ENCODE data around the gene THADA.

DNA sequence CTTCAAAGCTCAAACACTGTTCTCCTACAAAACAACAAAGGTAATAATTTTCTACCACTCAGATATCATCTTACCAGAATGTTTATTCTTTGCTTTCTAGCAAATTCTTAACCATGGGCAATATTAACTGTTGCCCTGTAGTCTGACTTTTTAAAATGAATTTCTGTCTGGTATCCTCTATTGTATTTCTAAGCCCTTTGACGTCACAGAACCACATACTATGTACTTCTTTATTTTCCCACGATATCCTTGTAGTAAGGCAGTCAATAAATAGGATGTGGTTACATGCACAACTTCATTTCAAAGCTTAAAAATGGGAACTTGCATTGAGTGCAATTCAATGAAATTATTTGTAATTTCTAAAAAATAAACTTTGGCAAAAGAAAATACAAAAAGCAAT lies 58.7 kb downstream of the THADA start:
- TF ChIP-seq, protein P1, sequence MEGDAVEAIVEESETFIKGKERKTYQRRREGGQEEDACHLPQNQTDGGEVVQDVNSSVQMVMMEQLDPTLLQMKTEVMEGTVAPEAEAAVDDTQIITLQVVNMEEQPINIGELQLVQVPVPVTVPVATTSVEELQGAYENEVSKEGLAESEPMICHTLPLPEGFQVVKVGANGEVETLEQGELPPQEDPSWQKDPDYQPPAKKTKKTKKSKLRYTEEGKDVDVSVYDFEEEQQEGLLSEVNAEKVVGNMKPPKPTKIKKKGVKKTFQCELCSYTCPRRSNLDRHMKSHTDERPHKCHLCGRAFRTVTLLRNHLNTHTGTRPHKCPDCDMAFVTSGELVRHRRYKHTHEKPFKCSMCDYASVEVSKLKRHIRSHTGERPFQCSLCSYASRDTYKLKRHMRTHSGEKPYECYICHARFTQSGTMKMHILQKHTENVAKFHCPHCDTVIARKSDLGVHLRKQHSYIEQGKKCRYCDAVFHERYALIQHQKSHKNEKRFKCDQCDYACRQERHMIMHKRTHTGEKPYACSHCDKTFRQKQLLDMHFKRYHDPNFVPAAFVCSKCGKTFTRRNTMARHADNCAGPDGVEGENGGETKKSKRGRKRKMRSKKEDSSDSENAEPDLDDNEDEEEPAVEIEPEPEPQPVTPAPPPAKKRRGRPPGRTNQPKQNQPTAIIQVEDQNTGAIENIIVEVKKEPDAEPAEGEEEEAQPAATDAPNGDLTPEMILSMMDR (tag by site-specific recombination; IDR thresholded peaks at IDR 0.05), result no peak
- no peak for TF ChIP-seq BCL11A (tag by site-specific recombination; IDR thresholded peaks at IDR 0.05; ENCODE audit: low read depth)
- no peak for TF ChIP-seq ZNF561 (tag by site-specific recombination; IDR thresholded peaks at IDR 0.05; ENCODE audit: borderline replicate concordance)
- TF ChIP-seq, protein P2, sequence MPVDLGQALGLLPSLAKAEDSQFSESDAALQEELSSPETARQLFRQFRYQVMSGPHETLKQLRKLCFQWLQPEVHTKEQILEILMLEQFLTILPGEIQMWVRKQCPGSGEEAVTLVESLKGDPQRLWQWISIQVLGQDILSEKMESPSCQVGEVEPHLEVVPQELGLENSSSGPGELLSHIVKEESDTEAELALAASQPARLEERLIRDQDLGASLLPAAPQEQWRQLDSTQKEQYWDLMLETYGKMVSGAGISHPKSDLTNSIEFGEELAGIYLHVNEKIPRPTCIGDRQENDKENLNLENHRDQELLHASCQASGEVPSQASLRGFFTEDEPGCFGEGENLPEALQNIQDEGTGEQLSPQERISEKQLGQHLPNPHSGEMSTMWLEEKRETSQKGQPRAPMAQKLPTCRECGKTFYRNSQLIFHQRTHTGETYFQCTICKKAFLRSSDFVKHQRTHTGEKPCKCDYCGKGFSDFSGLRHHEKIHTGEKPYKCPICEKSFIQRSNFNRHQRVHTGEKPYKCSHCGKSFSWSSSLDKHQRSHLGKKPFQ (tag by site-specific recombination; IDR thresholded peaks at IDR 0.05), result no peak
- TF ChIP-seq RBAK (tag by site-specific recombination; IDR thresholded peaks at IDR 0.05), result no peak
- no peak for TF ChIP-seq WT1 (tag by site-specific recombination; IDR thresholded peaks at IDR 0.05)
- no peak for TF ChIP-seq TCF7L2 (IDR thresholded peaks at IDR 0.05; ENCODE audit: borderline replicate concordance, low read depth, low read length)
- TF ChIP-seq, protein P3, sequence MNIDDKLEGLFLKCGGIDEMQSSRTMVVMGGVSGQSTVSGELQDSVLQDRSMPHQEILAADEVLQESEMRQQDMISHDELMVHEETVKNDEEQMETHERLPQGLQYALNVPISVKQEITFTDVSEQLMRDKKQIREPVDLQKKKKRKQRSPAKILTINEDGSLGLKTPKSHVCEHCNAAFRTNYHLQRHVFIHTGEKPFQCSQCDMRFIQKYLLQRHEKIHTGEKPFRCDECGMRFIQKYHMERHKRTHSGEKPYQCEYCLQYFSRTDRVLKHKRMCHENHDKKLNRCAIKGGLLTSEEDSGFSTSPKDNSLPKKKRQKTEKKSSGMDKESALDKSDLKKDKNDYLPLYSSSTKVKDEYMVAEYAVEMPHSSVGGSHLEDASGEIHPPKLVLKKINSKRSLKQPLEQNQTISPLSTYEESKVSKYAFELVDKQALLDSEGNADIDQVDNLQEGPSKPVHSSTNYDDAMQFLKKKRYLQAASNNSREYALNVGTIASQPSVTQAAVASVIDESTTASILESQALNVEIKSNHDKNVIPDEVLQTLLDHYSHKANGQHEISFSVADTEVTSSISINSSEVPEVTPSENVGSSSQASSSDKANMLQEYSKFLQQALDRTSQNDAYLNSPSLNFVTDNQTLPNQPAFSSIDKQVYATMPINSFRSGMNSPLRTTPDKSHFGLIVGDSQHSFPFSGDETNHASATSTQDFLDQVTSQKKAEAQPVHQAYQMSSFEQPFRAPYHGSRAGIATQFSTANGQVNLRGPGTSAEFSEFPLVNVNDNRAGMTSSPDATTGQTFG (tag by site-specific recombination; IDR thresholded peaks at IDR 0.05; ENCODE audit: borderline replicate concordance), result no peak
- no peak for TF ChIP-seq SP2 (tag by site-specific recombination; IDR thresholded peaks at IDR 0.05)
- TF ChIP-seq ZNF747 (tag by site-specific recombination; IDR thresholded peaks at IDR 0.05), result no peak

Data from HEK293 (cell line).